IPS-15b (cell line): ENCODE data around the gene UTS2R.

ENCODE experiments used
- H3K27me3 ChIP-seq: one replicate; pipeline ENCODE4 v1.6.1; 2013; ENCODE audit warnings: low read length; ENCODE audit not compliant: control insufficient read depth, insufficient read depth
- H3K36me3 ChIP-seq: one replicate; pipeline ENCODE4 v1.6.1; 2013; ENCODE audit warnings: low read length; ENCODE audit not compliant: control insufficient read depth, insufficient read depth
- H3K4me1 ChIP-seq: one replicate; pipeline ENCODE4 v1.6.1; 2013; ENCODE audit warnings: mild to moderate bottlenecking, low read length; ENCODE audit not compliant: control insufficient read depth, insufficient read depth
- H3K4me3 ChIP-seq: one replicate; pipeline ENCODE4 v1.5.1; 2013; ENCODE audit warnings: low read depth, low read length
- H3K9ac ChIP-seq: one replicate; pipeline ENCODE4 v1.6.1; 2013; ENCODE audit warnings: low read depth, mild to moderate bottlenecking, low read length
- H3K9me3 ChIP-seq: one replicate; pipeline ENCODE4 v1.6.1; 2013; ENCODE audit warnings: mild to moderate bottlenecking, low read length; ENCODE audit not compliant: control insufficient read depth, insufficient read depth

The UTS2R gene

GRCh38 chr17:82371333-82372248 is at the start of gene UTS2R:
Gene UTS2R, plus strand, starts transcription at chr17:82371765. Its CDS starts 2,560 bp downstream, at chr17:82374325.
- no peaks in the 10 kb centered on the region for H3K9me3 ChIP-seq
- no peaks in the 10 kb centered on the region for H3K4me1 ChIP-seq
- peak within 1 kb of the TSS; percentile 30 for H3K4me3 ChIP-seq
- H3K9ac ChIP-seq, result no peak within 1 kb of the TSS
- peaks cover 23% of the 10 kb centered on the region for H3K27me3 ChIP-seq
- H3K36me3 ChIP-seq, result no peaks in the 10 kb centered on the region

GRCh38 chr17:82321947-82322466 is 49.6 kb upstream of the UTS2R start:
- H3K4me1 ChIP-seq, result no peaks in the 10 kb centered on the region
- no peaks in the 10 kb centered on the region for H3K9me3 ChIP-seq
- no peak overlapping the region for H3K4me3 ChIP-seq
- H3K36me3 ChIP-seq, result no peaks in the 10 kb centered on the region
- H3K9ac ChIP-seq, result no peak overlapping the region
- H3K27me3 ChIP-seq, result no peaks in the 10 kb centered on the region

- Histone ChIP-seq H3K4me3 (no peak overlapping the region), H3K27me3 (no peaks in the 10 kb centered on the region), H3K4me1 (peaks cover 2% of the 10 kb centered on the region), H3K9me3 (no peaks in the 10 kb centered on the region), H3K9ac (no peak overlapping the region), H3K36me3 (no peaks in the 10 kb centered on the region)
Measured at GRCh38 chr17:82322526-82323453, 48.8 kb upstream of the UTS2R start.

GRCh38 chr17:82323514-82324234 is 47.9 kb upstream of the UTS2R start:
- H3K27me3 ChIP-seq, result no peaks in the 10 kb centered on the region
- no peaks in the 10 kb centered on the region for H3K36me3 ChIP-seq
- no peak overlapping the region for H3K9ac ChIP-seq
- H3K9me3 ChIP-seq, result no peaks in the 10 kb centered on the region
- H3K4me3 ChIP-seq, result no peak overlapping the region
- H3K4me1 ChIP-seq, result peaks cover 6% of the 10 kb centered on the region

GRCh38 chr17:82324566-82325285 is 46.8 kb upstream of the UTS2R start:
- Histone ChIP-seq H3K9ac (no peak overlapping the region), H3K4me3 (no peak overlapping the region), H3K9me3 (no peaks in the 10 kb centered on the region), H3K27me3 (no peaks in the 10 kb centered on the region), H3K4me1 (peaks cover 6% of the 10 kb centered on the region), H3K36me3 (no peaks in the 10 kb centered on the region)

GRCh38 chr17:82325286-82326180 is 46.0 kb upstream of the UTS2R start:
- Histone ChIP-seq H3K27me3 (no peaks in the 10 kb centered on the region), H3K4me1 (peaks cover 6% of the 10 kb centered on the region), H3K9me3 (no peaks in the 10 kb centered on the region), H3K36me3 (no peaks in the 10 kb centered on the region), H3K9ac (no peak overlapping the region), H3K4me3 (no peak overlapping the region)

- no peak overlapping the region for H3K9ac ChIP-seq
- no peaks in the 10 kb centered on the region for H3K9me3 ChIP-seq
- peaks cover 6% of the 10 kb centered on the region for H3K4me1 ChIP-seq
- peaks cover 2% of the 10 kb centered on the region for H3K27me3 ChIP-seq
- no peak overlapping the region for H3K4me3 ChIP-seq
- no peaks in the 10 kb centered on the region for H3K36me3 ChIP-seq
Measured at GRCh38 chr17:82327289-82327688, 44.3 kb upstream of the UTS2R start.

GRCh38 chr17:82327757-82328140 is 43.8 kb upstream of the UTS2R start:
- Histone ChIP-seq H3K36me3 (no peaks in the 10 kb centered on the region), H3K9me3 (no peaks in the 10 kb centered on the region), H3K9ac (no peak overlapping the region), H3K4me1 (peaks cover 6% of the 10 kb centered on the region), H3K4me3 (no peak overlapping the region), H3K27me3 (peaks cover 6% of the 10 kb centered on the region)

GRCh38 chr17:82328141-82328993 is 43.2 kb upstream of the UTS2R start:
- no peaks in the 10 kb centered on the region for H3K36me3 ChIP-seq
- peaks cover 9% of the 10 kb centered on the region for H3K4me1 ChIP-seq
- no peak overlapping the region for H3K4me3 ChIP-seq
- no peaks in the 10 kb centered on the region for H3K9me3 ChIP-seq
- H3K9ac ChIP-seq, result no peak overlapping the region
- H3K27me3 ChIP-seq, result peaks cover 10% of the 10 kb centered on the region
